Stomach (tissue), 9 donors: ENCODE data around the gene HINT3. TPM values are rescaled to one million over a fixed set of nuclear protein-coding genes. Genes with fewer than 3 reads are reported as not detected.
"Not testable (repeated sequence)": the region's sequence is repeated elsewhere in the genome, so short reads cannot be mapped to it uniquely, and the experiment has no call there.

Source experiments
- DNase-seq, 2 donors: peaks; one replicate each; pipeline versions ENCODE4 v3.0.0 to v3.0.0-alpha.2; 2013 to 2019
- H3K27ac ChIP-seq, 5 donors: fragments of 200-600 bp in 4 of 5; sonication (generic) in 4 of 5; one replicate each; pipeline ENCODE4 v1.5.1; 2013 to 2019; ENCODE audit warnings: mild to moderate bottlenecking in 1 of 5, moderate library complexity in 1 of 5
- H3K27me3 ChIP-seq, 3 donors: fragments of 200-600 bp; sonication (generic); one replicate each; pipeline ENCODE4 v1.5.1; 2017 to 2019; ENCODE audit warnings: mixed run types in 1 of 3
- H3K36me3 ChIP-seq, 4 donors: fragments of 200-600 bp; sonication (generic); 1 replicate in 3 of 4; 2 replicates in 1 of 4; pipeline ENCODE4 v1.5.1; 2016 to 2019
- H3K4me1 ChIP-seq, 4 donors: fragments of 200-600 bp; sonication (generic); one replicate each; pipeline ENCODE4 v1.5.1; 2016 to 2019
- H3K4me3 ChIP-seq, 4 donors: fragments of 200-600 bp; sonication (generic) in 3 of 4; one replicate each; pipeline ENCODE4 v1.5.1; 2016 to 2019; ENCODE audit warnings: mild to moderate bottlenecking in 1 of 4
- H3K9me3 ChIP-seq, 4 donors: fragments of 200-600 bp; sonication (generic); one replicate each; pipeline ENCODE4 v1.5.1; 2016 to 2019
- EP300 ChIP-seq: sonication (generic); formaldehyde crosslinking; IDR thresholded peaks from one replicate; pipeline ENCODE4 v1.6.1; 2017; ENCODE audit warnings: antibody characterized with exemption
- POLR2A ChIP-seq, 4 donors: fragments of 450-650 bp; IDR thresholded peaks; one replicate each; pipeline ENCODE4 v1.6.1; 2016; ENCODE audit warnings: antibody characterized with exemption in 4 of 4, control low read depth in 2 of 4, mild to moderate bottlenecking in 1 of 4, moderate library complexity in 1 of 4
- POLR2AphosphoS5 ChIP-seq, 3 donors: sonication (generic); formaldehyde crosslinking; IDR thresholded peaks; one replicate each; pipeline ENCODE4 v1.6.1; 2016; ENCODE audit warnings: antibody characterized with exemption in 3 of 3
- WGBS, 5 donors: extraction: QIAGEN DNeasy Blood & Tissue Kit in 3 of 5; methylation state at CpG; one replicate each; pipeline versions ENCODE4 v1.1.5 to v1.1.7; 2013 to 2018; 5-methylcytosine and 5-hydroxymethylcytosine counted together
- intact Hi-C: fragments of 100-400 bp; cut with DNase I; formaldehyde crosslinking; loops from one replicate; pipeline ENCODE4 v1.15.1; 2023; ENCODE audit warnings: low total_unique reads
- polyA plus RNA-seq, 3 donors: library from polyadenylated mRNA; stranded (reverse); fragments of 200-250 nt; gene quantifications; one replicate each; pipeline ENCODE4 v1.2.3, GENCODE V29; 2013
- total RNA-seq, 5 donors: library from RNA; depleted of rRNA; stranded (reverse); fragments of >200 nt; gene quantifications; one replicate each; pipeline versions ENCODE4 v1.1.0 to v1.2.3, GENCODE V29; 2014 to 2016
- TF ChIP-seq, protein P1 (sequence below), 7 experiments: fragments of 450-650 bp in 4 of 7; fragments of 200-600 bp in 3 of 7; sonication (generic) in 3 of 7; IDR thresholded peaks; one replicate each; pipeline ENCODE4 v1.5.1; 2016 to 2019; ENCODE audit warnings: antibody characterized with exemption in 7 of 7, control low read depth in 2 of 7, mild to moderate bottlenecking in 1 of 7
- donor health status: healthy with polysubstance abuse.
- donor health status: Bipolar disorder and iron deficiency.
- donor health status: healthy.

The HINT3 gene
- total and polyA plus RNA-seq, 8 donors: 9.3 to 36.0 (median 21.0) TPM

GRCh38 chr6:125931733-125932450 is 24.7 kb upstream of the HINT3 start:
- no peak overlapping the region for H3K27ac ChIP-seq
- DNase-seq: no peak
- H3K9me3 ChIP-seq: no peaks in the 10 kb centered on the region
- peaks cover 0 to 4% (median 0%) of the 10 kb centered on the region in 4 donors for H3K4me1 ChIP-seq
- intact Hi-C loops: no loop called here
- TF ChIP-seq POLR2A (IDR thresholded peaks at IDR 0.05) (no peak), EP300 (no peak), POLR2AphosphoS5 (IDR thresholded peaks at IDR 0.05) (no peak)
- TF ChIP-seq, protein P1, sequence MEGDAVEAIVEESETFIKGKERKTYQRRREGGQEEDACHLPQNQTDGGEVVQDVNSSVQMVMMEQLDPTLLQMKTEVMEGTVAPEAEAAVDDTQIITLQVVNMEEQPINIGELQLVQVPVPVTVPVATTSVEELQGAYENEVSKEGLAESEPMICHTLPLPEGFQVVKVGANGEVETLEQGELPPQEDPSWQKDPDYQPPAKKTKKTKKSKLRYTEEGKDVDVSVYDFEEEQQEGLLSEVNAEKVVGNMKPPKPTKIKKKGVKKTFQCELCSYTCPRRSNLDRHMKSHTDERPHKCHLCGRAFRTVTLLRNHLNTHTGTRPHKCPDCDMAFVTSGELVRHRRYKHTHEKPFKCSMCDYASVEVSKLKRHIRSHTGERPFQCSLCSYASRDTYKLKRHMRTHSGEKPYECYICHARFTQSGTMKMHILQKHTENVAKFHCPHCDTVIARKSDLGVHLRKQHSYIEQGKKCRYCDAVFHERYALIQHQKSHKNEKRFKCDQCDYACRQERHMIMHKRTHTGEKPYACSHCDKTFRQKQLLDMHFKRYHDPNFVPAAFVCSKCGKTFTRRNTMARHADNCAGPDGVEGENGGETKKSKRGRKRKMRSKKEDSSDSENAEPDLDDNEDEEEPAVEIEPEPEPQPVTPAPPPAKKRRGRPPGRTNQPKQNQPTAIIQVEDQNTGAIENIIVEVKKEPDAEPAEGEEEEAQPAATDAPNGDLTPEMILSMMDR (IDR thresholded peaks at IDR 0.05): no peak
- H3K27me3 ChIP-seq: no peaks in the 10 kb centered on the region
- H3K4me3 ChIP-seq: no peak overlapping the region
- H3K36me3 ChIP-seq: peaks cover 13 to 48% (median 43%) of the 10 kb centered on the region in 4 donors
- 83 to 94% (median 90%) methylated on average over 4 of the region's 4 CpGs for WGBS, 5 donors

DNA sequence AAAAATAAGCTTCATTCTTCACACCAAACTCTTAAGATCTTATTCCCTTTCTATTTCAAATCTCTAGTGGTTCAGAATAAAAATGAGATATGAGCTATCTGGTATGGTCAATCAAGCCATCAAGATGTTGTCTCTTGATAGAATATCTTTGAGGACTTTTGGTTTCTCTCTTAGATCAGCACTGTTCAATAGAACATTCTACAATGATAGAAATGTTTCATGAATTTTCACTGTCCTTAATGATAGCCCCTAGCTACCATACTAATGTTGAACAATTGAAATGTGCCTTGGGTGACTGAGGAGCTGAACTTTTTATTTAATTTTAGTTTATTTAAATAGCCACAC is 24.1 kb upstream of the HINT3 start:
- TF ChIP-seq POLR2A (IDR thresholded peaks at IDR 0.05) (no peak), EP300 (no peak), POLR2AphosphoS5 (IDR thresholded peaks at IDR 0.05) (no peak)
- TF ChIP-seq, protein P1 (IDR thresholded peaks at IDR 0.05): no peak
- no peak overlapping the region for H3K4me3 ChIP-seq
- H3K9me3 ChIP-seq: no peaks in the 10 kb centered on the region
- DNase-seq: no peak
- H3K27me3 ChIP-seq: no peaks in the 10 kb centered on the region
- H3K27ac ChIP-seq: no peak overlapping the region
- peaks cover 0 to 4% (median 0%) of the 10 kb centered on the region in 4 donors for H3K4me1 ChIP-seq
- peaks cover 12 to 43% (median 39%) of the 10 kb centered on the region in 4 donors for H3K36me3 ChIP-seq
- intact Hi-C loops: no loop called here

DNA sequence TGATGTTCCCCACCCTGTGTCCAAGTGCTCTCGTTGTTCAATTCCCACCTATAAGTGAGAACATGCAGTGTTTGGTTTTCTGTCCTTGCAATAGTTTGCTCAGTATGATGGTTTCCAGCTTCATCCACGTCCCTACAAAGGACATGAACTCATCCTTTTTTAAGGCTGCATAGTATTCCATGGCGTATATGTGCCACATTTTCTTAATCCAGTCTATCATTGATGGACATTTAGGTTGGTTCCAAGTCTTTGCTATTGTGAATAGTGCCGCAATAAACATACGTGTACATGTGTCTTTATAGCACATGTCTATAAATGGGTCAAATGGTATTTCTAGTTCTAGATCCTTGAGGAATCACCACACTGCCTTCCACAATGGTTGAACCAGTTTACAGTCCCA is 21.1 kb upstream of the HINT3 start:
- intact Hi-C loops, H3K9me3 ChIP-seq: not testable (repeated sequence)
- peaks cover 0 to 14% (median 13%) of the 10 kb centered on the region in 4 donors for H3K36me3 ChIP-seq

DNA sequence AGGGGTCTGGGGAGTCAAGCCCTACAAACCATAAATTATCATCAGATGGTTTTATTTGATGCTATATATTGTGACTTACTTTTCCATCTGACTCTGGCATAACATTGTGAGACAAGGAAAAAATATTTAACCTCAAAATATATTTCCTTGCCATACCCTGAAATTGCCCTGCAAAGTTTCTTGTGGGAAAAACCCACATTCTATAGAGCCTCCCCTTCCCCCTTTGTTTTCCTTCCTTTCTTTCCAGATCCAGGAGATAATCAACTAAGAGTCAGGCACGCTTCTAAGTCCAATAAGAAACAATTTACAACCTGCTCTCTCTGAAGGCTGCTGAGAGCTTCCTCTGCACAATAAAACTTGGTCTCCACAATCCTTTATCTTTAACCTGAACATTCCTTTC is 17.5 kb upstream of the HINT3 start:
- Histone ChIP-seq H3K4me1 (peaks cover 11 to 20% (median 14%) of the 10 kb centered on the region in 4 donors), H3K4me3 (no peak overlapping the region), H3K27me3 (no peaks in the 10 kb centered on the region), H3K36me3 (no peaks in the 10 kb centered on the region), H3K9me3 (no peaks in the 10 kb centered on the region), H3K27ac (no peak overlapping the region)
- DNase-seq: no peak
- TF ChIP-seq POLR2A (IDR thresholded peaks at IDR 0.05) (no peak), POLR2AphosphoS5 (IDR thresholded peaks at IDR 0.05) (no peak), EP300 (no peak)
- TF ChIP-seq, protein P1 (IDR thresholded peaks at IDR 0.05): no peak
- WGBS, 5 donors: 45 to 62% (median 56%) methylated on average over 1 of the region's 1 CpG
- intact Hi-C loops: no loop called here

More for the DNA sequence above, 21.1 kb upstream of the HINT3 start:
- H3K27me3 ChIP-seq, H3K4me3 ChIP-seq, H3K27ac ChIP-seq, DNase-seq, H3K4me1 ChIP-seq: not testable (repeated sequence)
- WGBS, 5 donors: 74 to 95% (median 88%) methylated on average over 5 of the region's 5 CpGs

GRCh38 chr6:125939791-125940190 is 16.8 kb upstream of the HINT3 start:
- no peak for TF ChIP-seq POLR2A (IDR thresholded peaks at IDR 0.05)
- no peak for TF ChIP-seq EP300
- TF ChIP-seq, protein P1 (IDR thresholded peaks at IDR 0.05): no peak
- TF ChIP-seq POLR2AphosphoS5 (IDR thresholded peaks at IDR 0.05): no peak
- intact Hi-C loops: no loop called here
- DNase-seq: no peak

More at GRCh38 chr6:125939791-125940190, 16.8 kb upstream of the HINT3 start:
- no peak overlapping the region for H3K4me3 ChIP-seq
- H3K9me3 ChIP-seq: no peaks in the 10 kb centered on the region
- peaks cover 13 to 27% (median 19%) of the 10 kb centered on the region in 4 donors for H3K4me1 ChIP-seq
- no peaks in the 10 kb centered on the region for H3K27me3 ChIP-seq
- no peak overlapping the region for H3K27ac ChIP-seq
- no peaks in the 10 kb centered on the region for H3K36me3 ChIP-seq
- 83 to 94% (median 87%) methylated on average over 2 of the region's 2 CpGs for WGBS, 5 donors
